Astrocyte of the hippocampus (primary cell): ENCODE measurements around the gene GPC5.
A peak's percentile ranks its signal among the peaks of the same experiment; 100 is the strongest.

Source experiments
- DNase-seq: peaks from one replicate; pipeline ENCODE4 v3.0.0; 2011; ENCODE audit warnings: low read depth, low spot score

The GPC5 gene

DNA sequence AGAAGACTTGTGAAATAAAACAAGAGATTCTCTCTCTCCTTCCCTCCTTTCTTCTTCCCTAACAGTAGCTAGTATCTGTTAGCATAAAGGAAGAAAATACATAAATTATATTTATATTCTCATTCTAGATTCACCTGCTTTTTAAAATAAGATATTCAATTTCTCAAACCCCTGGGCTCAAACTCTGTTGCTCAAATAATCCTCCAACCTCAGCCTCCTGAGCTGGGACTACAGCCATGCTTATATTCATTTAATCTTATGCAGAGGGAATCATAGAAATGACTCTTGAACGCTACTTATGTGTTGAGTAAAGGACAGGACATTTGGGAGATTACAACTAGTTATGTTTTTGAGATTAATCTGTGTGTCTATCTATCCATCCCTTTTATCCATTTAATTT lies 56.2 kb downstream of the GPC5 start:
- no peak for DNase-seq

DNA sequence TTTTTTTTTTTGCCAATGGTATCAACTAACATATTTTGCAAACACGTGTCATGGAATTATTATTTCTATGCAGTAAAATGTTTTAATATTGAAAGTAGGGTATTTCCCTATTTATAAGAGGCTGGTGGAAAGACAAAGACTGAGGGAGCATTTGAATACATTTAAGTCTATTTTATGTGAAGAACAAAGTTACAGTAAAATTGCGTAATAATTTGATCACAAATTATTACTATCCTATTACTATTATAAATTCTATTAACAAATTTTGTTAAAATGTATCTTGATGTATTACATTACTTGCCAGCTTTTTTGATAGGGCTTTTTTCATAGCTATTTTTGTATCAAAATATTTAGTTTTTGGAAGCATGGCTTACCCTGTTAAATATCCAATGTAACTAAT lies 58.4 kb downstream of the GPC5 start:
- DNase-seq: no peak

DNA sequence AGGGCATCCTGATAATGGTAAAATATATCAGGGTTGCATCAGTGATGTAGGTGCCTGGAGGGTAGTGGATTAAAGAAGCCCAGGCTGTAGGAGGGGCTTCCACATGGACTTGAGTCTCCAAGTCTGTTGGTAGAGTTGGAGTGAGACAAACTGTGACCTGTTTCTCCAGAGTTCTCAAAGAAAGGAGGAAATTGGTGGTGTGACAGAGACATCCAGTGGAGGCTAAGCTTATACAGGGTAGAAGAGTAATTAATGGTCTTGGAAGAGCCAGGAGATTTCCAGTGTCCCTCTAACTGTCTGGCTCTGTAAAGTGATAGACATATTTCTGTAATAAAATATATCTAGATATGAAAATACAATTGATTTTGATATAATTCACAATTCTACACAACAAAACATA lies 61.1 kb downstream of the GPC5 start:
- DNase-seq: no peak

DNA sequence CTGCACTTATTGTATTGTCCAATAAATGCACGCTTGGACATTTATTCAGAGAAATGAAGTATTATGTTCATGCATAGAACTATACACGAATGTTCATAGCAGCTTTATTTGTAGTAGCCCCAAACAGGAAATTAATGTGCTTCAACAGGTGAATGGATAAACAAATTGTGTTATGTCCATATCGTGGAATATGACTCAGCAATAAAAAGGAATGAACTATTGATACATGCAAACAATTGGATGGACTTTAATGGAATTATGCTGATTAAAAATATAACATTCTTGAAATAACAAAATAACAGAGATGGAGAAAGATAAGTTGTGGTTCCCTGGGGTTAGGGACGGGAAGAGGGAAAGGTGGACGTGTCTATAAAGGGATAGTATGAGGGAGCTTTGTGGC lies 65.9 kb downstream of the GPC5 start:
- no peak for DNase-seq

DNA sequence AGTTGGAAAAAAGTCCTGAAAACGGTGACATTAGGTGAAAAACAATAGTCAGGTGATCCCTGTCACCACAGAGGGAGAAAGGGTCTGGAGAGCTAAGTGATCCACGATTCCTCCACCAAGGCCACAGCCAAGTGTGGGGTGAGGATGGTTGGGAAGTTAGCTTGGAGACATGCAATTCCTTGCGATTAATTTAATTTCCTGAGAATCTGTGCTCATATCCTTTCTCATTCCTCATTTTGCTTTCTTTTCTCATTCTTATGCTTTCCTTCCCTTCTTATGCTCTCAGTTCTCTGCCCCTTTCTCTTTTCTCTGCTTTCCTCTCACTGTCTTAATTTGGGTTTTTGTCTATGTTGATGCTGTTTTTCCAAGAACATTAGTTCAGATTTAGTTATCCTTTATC lies 68.8 kb downstream of the GPC5 start:
- no peak for DNase-seq

DNA sequence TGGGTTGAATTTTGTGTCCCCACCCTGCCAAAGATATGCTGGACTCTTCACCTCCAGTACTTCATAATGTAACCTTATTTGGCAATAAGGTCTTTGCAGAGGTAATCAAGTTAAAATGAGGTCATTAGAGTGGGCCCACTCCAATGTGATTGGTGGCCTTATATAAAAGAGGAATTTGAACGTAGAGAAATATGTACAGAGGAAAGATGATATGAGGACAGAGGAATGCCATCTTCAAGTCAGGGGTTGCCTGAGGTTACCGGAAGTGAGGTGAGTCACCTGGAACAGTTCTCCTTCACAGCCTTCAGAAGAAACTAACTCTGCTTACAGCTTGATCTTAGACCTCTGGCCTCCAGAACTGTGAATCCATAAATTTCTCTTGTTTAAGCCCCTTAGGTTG lies 69.9 kb downstream of the GPC5 start:
- peak; percentile 3 for DNase-seq

DNA sequence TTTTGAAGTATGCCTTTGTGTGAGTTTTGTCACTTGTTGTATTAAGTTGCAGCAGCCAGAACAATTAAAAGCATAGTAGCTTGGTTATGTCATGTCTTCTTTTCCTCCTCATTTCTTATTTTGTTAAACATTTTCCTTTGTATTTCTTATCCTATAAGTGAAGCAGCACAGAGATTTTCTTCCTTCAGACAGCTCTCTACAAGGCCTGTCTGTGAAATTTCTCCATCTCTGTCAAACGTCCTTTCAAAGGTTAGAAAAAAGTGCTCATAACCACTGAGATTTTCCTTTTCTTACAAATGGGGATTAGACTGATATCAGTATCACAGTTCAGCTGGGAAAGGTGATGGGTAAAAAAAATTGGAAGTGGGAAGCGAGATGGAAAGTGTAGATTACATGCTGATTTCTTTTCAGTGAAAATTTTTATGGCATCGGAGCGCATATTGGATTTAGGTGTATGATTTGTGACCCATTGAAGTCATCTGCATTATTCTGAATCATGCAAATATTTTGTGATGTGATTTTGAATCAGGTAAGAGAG lies 71.7 kb downstream of the GPC5 start:
- DNase-seq: no peak

DNA sequence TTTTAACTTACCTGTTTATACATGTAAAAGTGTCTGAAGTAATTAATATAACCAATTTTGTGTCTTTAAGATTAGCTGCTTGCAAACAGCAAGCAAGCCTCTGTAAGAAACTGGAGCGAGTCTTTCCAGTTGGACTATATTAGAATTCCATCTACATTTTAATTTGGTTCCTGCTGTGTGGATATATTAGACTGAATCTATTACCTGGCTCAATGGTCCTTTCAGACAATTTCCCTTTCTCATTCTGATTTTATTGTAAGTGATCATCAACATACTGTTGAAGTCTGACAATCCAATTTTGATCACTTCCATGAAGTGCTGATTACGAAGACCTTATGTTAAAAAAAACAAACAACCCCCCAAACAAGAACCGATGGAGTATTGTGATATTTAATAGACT lies 72.3 kb downstream of the GPC5 start:
- DNase-seq: no peak

DNA sequence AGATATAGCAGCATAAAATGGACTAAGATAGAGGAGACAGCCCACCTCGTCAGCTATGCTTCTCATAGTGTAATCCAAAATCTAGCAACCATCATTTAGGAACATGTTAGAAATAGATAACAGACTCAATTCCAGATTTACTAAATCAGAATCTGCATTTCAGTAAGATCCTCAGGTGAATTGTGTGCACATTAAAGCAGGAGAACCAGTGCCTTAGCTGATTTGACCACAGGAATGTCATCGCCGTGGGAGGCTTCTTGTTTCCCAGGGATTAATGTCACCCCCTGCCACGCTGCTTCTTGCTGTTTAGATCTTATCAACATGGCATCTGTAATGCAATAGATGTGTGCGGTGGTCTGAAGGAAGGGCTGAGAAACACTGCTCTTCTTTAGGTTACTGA lies 84.0 kb downstream of the GPC5 start:
- DNase-seq: peak; percentile 60

DNA sequence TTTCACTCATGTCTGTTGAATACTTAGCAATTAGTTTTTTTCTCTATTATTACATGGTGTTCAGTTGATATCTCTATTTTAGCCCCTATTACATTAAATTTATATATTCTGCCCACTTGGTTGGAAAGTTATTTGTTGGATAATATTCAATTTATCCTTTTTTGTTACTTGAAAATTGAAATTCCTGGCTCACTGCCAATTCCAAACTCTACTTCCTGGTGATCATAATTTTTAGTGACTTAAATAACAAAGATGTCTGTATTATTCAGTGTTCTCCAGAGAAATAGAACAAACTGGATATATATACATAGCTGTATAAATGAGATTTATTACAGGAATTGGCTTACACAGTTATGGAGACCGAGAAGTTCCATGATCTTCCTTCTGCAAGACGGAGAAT lies 93.6 kb downstream of the GPC5 start:
- DNase-seq: no peak

DNA sequence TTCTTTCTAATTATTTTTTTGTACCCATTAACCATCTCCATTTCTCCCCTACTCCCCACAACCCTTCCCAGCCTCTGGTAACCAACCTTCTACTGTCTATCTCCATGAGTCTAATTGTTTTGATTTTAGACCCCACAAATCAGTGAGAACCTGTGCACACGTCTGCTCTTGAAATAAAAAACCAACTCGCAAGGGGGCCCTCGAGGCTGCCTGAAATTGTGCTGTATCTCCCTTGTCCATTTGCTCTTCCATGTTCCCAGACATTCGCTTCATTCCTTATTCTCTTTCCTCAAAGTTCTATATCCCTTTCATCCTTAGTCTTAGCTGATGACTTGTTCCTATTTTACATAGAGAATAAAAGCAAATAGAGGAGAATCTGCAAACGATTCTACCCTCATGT lies 95.0 kb downstream of the GPC5 start:
- DNase-seq: no peak

DNA sequence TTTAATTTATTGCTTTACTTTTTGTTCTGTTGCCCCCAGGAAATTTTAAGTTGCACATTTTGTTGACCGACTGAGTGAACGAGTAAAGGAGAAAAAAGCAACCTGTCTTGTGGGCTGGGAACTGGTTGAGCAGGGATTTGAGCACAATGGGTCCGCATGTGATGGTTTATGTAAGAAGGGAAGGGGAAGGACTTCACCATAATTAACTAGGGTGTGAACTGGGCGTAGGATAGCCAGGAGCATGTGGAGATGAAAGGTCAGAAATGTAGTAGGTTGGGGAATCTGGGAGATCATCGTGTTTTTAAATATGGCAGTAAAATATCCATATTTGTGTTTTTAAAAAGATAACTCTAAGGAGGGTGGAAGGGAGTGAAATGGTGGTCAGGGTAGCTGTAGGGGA lies 99.9 kb downstream of the GPC5 start:
- no peak for DNase-seq

DNA sequence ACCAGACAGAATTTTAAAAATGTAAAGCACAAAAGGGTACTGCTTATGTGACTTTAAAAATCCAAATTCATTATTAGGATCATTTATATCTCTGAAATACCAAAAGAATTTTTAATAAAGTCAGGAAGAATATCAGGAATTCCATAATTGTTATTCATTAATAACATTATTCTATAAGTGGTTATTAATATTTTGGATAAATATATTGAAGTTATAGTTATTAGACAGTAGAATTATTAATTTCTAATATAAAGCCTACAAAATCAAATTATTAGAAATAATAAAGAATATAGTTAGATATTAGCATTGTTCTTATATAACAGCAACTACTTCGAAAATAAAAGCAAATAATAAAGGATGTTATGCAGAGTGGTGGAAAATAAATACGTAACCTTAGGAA lies 105.8 kb downstream of the GPC5 start:
- DNase-seq: no peak

DNA sequence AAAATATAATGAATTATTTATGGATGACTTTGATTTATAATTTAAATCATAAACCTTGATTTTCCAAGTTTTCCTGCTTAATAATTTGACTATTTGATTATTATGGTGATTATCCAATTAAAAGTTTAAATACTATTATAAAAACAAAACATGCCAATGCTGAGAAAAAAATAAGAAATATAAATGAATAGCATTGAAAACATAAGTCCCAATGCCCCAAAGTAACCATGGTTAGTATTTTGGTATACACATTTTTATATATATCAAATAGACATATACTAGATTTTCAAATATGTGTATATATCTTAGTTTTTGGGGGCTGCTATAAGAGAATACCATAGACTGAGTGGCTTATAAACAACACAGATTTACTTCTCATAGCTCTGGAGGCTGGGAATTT lies 108.3 kb downstream of the GPC5 start:
- DNase-seq: no peak

DNA sequence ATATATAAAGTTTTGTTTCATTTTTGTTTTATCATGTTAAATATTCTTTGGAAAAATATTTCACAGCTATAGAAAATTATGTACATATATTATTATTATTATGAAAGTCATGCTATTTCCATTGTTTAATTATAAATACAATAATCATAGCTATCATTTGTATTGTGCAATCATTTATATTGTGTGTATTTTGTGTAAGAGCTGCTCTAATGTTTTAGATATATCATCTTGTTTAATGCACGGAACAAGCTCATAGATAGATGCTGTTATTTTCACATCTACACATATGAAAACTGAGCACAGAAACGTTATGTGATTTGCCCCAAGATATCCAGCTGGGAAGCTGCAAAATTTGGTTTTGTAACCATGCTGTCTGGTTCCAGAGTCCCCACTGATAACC lies 111.6 kb downstream of the GPC5 start:
- no peak for DNase-seq

DNA sequence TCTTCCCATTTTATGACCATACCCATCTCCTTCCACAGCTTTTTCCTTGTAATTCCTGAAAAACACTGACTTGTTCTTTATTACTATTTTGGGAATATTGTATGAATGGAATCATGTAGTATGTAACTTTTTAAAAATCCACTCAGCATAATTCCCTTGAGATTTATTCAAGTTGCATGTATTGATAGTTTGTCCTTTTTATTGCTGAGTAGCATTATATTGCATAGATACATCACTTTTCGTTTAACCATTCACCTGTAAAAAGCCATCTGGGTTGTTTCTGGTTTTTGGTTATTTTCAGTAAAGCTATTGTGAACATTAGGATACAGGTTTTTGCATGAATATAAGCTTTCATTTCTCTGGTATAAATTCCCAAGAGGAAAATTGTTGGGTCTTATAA lies 115.4 kb downstream of the GPC5 start:
- no peak for DNase-seq

DNA sequence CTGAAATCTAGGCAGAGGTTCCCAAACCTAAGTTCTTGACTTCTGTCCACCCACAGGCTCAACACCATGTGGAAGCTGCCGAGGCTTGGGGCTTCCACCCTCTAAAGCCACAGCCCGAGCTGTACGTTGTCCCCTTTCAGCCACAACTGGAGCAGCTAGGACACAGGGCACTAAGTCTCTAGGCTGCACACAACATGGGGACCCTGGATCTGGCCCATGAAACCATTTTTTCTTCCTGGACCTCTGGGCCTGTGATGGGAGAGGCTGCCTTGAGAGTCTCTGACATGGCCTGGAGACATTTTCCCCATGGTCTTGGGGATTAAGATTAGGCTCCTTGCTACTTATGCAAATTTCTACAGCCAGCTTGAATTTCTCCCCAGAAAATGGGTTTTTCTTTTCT lies 118.4 kb downstream of the GPC5 start:
- DNase-seq: no peak

DNA sequence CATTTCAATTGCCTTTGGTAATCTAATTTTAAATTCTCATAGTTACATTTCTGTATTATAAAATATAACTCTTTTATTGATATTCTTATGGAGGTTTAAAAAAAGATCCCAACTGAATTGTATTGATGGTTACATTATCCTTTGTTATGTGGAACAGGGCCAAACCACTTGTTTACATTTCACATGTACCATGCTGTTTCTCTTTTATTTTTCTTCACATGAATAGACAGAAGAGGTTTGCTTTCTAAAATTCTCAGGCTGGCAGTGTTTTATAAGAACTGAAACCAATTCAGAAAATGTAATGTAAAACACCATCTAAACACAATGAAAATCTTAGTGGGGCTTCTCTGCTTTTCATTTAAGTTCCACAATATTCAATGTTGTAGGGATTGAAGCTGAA lies 122.5 kb downstream of the GPC5 start:
- DNase-seq: no peak

DNA sequence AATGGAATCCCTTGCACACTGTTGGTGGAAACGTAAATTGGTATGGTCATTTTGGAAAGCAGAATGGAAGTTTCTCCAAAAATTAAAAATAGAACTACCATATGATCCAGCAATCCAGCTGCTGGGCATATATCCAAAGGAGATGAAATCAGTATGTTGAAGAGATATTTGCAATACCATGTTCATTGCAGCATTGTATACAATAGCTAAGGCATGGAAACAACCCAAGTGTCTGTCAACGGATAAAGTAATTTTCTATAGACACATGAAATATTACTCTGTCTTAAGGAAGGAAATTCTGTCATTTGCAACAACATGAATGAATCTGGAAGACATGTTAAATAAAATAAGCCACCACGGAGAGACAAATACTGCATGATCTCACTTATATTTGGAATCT lies 124.7 kb downstream of the GPC5 start:
- no peak for DNase-seq

DNA sequence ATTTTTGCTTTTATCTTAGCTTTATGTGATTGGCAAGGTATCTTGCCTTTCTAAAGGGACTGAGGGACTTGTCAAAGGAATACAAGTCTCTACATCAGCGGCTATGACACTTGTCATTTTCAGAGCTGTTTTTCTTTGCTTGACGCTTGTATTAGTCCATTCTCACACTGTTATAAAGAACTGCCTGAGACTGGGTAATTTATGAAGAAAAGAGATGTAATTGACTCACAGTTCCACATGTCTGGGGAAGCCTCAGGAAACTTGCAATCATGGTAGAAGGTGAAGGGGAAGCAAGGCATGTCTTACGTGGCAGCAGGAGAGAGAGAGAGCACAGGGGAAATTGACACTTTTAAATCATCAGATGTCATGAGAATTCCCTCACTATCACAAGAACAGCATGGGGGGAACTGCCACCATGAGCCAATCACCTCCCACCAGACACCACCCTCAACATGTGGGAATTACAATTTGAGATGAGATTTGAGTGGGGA lies 128.2 kb downstream of the GPC5 start:
- DNase-seq: no peak

DNA sequence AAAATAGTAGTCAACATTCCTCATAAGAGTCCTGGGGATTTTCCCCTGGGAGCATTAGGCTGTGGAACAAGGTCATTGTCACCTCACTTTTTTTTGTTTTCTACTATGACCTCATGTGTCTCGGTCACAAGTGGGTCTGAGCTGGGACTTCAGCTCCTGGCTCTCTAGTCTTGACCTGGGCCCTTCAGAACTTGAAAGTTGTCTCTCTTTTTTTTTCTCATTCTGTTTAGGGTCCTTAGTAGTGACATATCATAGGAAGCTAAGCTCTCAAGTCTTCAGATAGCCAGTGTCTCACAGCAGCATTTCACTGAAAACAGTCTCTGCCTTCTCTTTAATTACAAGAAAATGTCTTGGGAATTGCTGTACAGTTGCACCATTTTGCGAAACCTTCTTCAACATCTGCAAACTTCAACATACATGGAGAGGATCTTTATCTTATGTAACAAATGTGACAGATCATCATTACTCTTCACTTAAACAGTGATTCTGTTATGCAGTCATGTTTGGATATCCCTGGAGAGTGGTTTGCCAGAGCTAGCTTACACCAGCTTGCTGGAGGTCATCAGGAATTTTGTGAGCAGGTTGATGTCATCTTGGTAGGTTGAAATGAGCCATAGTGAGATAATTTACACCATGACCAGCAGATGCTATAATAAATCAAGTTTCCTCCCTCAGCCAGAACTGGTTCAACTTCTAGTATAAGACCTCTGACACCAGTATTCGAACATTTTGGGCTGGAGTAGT lies 131.5 kb downstream of the GPC5 start:
- DNase-seq: no peak

DNA sequence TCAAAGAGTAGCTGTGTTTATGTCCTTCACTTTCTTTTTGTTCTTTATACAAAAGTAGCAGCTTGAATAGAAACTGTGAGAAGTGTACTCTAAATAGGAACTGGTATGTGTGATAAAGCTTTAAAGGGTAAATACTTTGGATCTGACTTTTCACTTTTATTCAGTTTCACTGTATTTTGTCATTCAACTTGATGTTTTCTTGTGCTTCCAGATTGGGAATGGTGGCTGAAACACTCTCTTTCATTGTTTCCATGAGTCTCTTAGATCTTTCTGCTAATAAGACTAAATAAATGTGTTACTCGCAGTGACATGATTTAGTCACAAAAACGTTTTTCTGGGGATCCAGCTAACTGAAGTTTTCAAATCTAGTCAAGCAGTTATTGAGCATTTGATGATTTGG lies 133.2 kb downstream of the GPC5 start:
- DNase-seq: no peak

DNA sequence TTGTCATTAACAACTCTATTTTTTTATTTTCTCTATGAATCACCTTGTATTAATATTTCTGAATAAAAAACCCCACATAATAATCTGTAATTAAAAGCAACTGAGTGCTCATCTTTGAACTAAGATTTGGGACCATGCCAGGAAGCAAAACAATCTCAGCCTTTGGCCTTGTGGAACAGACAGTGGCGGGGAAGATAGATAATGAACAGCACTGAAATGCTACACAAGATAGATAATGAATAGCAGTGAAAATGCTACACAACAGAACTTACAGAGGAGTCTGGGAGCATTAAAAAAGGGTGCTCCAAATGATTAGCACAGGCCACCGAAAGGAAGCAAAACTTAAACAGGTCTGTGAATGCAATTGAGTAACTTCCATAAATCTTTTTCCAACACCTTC lies 134.9 kb downstream of the GPC5 start:
- no peak for DNase-seq

DNA sequence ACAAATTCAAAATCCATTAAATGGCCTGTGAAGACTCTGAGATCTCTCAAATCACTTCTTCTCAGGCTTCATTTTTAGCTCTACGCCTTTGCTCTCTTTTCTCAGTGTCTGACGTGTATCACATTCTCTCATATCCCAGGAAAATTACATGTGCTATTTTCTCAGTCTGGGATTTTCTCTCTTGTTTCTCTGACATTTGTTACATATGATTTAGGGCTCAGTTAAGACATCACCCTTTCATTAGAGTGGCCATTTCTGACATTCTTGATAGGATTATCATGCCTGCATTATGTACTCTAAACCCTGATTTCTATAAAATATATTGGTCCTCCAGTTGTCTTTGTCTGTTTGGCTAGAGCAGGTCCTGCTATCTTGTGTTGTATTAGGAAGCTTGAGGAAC lies 136.6 kb downstream of the GPC5 start:
- no peak for DNase-seq
